Measurements from ENCODE around the gene KCNE5.
"Not testable (repeated sequence)": the region's sequence is repeated elsewhere in the genome, so short reads cannot be mapped to it uniquely, and the experiment has no call there.

Gene KCNE5

DNA sequence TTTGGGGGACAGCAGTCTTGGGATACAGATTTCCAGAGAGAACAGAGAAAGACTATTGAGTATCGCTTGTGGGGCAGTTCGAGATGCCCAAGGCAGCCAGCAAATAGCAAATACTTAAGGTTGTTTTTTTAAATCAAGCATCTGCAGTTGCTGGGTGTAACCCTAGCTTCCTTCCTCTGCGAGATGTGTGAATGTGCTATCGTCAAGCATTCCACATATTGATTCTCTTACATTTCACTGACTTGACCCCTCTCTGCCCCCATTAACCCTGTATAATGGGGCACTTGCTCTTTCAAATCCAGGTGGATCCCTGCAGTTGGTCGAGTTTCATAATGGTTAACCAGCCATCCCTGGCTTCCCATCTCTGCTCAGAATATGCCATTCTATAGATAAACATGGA is 23.5 kb downstream of the KCNE5 start:
- DNase-seq, result no peak

DNA sequence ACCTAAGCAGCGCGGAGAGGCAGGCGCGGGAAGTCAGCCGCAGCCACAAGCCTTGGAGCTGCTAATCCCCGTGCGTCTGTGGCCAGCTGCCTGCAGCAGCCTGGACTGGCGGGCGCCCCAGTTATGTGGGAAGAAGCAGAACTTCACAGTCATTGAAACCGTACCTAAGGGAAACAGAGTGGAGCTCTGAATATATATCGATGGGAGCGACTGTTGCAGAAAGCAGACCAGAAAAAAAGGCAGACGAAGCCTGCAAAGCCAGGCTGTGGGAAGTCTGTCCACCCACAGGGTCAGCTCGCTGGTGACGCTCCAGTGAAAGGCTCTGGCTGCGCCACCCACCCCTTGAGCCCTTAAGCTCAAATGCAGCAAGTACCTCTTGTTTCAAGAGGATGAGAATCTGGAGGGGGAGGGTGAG is 24.7 kb downstream of the KCNE5 start:
- DNase-seq, result no peak

DNA sequence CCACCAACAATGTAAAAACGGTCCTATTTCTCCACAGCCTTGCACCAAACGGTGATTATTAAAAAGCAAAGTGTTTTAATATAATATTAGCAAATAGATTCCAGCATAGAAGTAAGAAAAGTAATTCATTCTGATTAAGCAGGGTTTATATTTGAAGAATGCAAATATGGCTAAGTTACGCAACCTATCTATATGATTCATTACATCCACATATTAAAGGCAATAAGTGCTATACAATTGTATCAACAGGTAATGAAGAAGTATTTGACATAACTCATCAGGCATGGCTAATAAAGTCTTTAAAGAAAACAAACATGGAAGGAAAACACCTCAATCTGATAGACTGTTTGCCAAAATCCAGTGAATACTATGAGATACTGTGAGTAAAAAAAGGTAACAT is 29.0 kb downstream of the KCNE5 start:
- no peak for DNase-seq

DNA sequence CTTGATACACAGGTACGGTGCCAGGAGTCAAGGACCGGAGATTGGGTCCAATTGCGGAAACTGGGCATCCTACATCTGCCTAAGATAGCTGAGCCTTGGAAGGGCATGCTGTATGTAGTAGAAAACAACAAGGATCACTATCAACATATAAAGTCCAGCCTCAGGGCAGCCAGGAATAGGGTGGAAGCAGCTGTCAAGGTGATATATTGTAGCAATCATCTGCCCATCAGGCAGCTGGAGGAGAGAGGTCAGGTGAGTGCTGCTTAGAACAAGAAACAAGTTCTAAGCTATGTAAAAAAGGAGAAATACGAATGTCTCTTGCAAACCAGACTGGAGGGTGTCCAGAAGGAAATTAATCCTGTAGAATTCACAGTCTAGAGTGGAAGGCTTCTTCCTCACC is 34.8 kb downstream of the KCNE5 start:
- no peak for DNase-seq

DNA sequence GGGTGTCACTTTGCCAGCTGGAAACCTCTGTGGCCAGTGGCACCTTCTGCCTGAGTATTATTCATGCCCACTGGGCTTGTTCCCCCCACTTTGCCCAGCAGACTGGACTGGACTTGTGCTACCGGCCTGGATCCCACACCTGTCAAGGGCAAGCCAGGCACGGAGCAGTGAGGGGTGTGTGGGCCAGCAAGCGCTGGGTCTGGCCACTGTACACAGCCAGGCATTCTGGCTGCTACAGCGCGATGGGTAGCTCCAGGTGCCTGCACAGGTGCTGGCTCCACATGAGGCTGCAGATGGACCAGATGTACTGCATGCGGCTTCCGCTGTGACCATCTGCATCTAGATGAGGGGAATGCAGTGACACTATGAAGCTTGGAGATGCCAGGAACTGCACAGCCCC is 39.5 kb downstream of the KCNE5 start:
- DNase-seq, result no peak

DNA sequence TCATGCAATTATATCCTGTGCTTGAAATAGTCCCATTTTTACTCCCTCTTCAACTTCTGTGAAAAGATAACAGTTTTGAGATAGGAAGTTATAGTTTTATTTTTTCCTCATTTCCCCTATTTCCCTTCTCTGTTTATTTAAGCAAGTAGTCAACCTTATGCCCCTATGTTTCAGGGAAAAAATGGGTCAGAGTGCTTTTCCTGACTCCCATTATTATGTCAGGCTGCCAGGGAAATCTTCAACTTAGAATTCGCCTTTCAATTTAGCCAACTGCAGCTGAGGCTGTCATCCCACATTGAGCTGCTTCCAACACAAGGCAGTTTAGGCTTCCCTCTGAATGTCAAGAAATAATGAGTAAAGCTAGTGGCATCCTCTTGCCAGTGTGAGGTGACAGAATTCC is 46.1 kb downstream of the KCNE5 start:
- no peak for DNase-seq

DNA sequence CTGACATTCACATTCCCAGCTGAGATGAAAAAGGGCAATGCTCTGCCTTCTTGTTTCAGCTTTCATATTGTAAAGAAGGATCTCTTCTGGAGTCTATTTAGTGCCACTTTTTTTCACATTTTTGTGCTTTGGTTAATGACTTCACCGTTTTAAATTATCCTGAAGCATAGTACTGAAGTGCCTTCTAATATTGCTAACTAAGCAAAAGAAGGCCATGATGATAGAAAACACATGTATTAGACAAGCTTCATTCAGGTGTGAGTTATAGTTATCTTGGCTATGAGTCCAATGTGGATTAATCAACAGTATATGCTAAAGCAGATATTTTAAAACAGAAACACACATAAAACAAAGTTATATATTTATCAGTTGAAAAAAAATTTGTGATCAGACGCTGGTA is 47.9 kb downstream of the KCNE5 start:
- no peak for DNase-seq

DNA sequence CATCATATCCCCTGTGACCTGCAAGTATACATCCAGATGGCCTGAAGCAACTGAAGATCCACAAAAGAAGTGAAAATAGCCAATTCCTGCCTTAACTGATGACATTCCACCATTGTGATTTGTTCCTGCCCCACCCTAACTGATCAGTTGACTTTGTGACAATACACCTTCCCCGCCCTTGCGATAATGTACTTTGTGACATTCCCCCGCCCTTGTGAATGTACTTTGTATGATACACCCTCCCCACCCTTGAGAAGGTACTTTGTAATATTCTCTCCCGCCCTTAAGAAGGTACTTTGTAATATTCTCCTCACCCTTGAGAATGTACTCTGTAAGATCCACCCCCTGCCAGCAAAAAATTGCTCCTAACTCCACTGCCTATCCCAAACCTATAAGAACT is 48.9 kb downstream of the KCNE5 start:
- DNase-seq, result not testable (repeated sequence)

Measured in CD4-positive, alpha-beta T cell treated with Interleukin-10 for 1 hour (primary cell).